Kidney (tissue), 14 donors: ENCODE results near the gene RBM22. TPM values are rescaled to one million over a fixed set of nuclear protein-coding genes. Genes with fewer than 3 reads are reported as not detected.

Experiments
- DNase-seq, 5 donors: peaks; one replicate each; pipeline ENCODE4 v3.0.0-alpha.2; 2013 to 2020
- FAIRE-seq: peaks from 2 replicates; lab custom pipeline; 2012; peaks lifted over from hg19 to GRCh38; lab: Jason Lieb, UNC
- H3K27ac ChIP-seq, 2 donors: one replicate each; pipeline ENCODE4 v1.7.0; 2013; ENCODE audit warnings: low read depth in 2 of 2, low read length in 2 of 2, inconsistent platforms in 1 of 2
- H3K27me3 ChIP-seq: one replicate; pipeline ENCODE4 v1.7.1; 2013; ENCODE audit warnings: low read length, inconsistent platforms; ENCODE audit not compliant: control insufficient read depth, insufficient read depth
- H3K36me3 ChIP-seq, 3 donors: one replicate each; pipeline versions ENCODE4 v1.7.0 to v1.7.1; 2013; ENCODE audit warnings: low read length in 3 of 3, control low read depth in 1 of 3, inconsistent platforms in 1 of 3; ENCODE audit not compliant: insufficient read depth in 3 of 3, control insufficient read depth in 2 of 3
- H3K4me1 ChIP-seq, 3 donors: one replicate each; pipeline versions ENCODE4 v1.7.0 to v1.7.1; 2013; ENCODE audit warnings: low read length in 3 of 3, inconsistent platforms in 1 of 3, low read depth in 1 of 3; ENCODE audit not compliant: control insufficient read depth in 2 of 3, insufficient read depth in 2 of 3
- H3K4me3 ChIP-seq, 3 donors: one replicate each; pipeline versions ENCODE4 v1.7.0 to v1.8.1; 2013; ENCODE audit warnings: low read length in 3 of 3, control low read depth in 1 of 3, inconsistent platforms in 1 of 3
- H3K9ac ChIP-seq, 3 donors: one replicate each; pipeline versions ENCODE4 v1.7.0 to v1.7.1; 2013; ENCODE audit warnings: low read length in 3 of 3, control low read depth in 1 of 3, inconsistent platforms in 1 of 3
- H3K9me3 ChIP-seq, 3 donors: one replicate each; pipeline versions ENCODE4 v1.7.0 to v1.7.1; 2013; ENCODE audit warnings: low read length in 3 of 3, control low read depth in 1 of 3, inconsistent platforms in 1 of 3; ENCODE audit not compliant: control insufficient read depth in 2 of 3, insufficient read depth in 1 of 3
- intact Hi-C: fragments of 100-400 bp; cut with DNase I; formaldehyde crosslinking; loops from one replicate; pipeline ENCODE4 v1.11.1; 2022
- polyA plus RNA-seq: library from polyadenylated mRNA; stranded (reverse); fragments of 350-450 nt; fragmentation: Illumina TruSeq; extraction: RNeasy Lipid Tissue Mini Kit (QIAGEN cat#74804); gene quantifications from one replicate; pipeline ENCODE4 v1.2.3, GENCODE V29; 2014; ENCODE audit warnings: low read depth, low replicate concordance; ENCODE audit not compliant: insufficient read depth
- total RNA-seq: library from RNA; stranded (reverse); fragmentation: NEBNext Ultra II Directional; extraction: Animal tissue kit (Norgen Biotek cat#: 25700); gene quantifications from one replicate; pipeline ENCODE4 v1.2.1, GENCODE V29; 2021
- TF ChIP-seq, protein P1 (sequence below): IDR thresholded peaks from 3 replicates; pipeline ENCODE4 v1.5.1; 2012; ENCODE audit warnings: mild to moderate bottlenecking, moderate library complexity, borderline replicate concordance; ENCODE audit not compliant: insufficient read depth; ENCODE audit errors: extremely low read depth
- donor health status: control.
- donor health status: control.
- donor health status: control.
- donor health status: control.
- donor health status: control.
- donor health status: DM: yes; HTN: yes; CAD: no.
- donor health status: Normal renal cell carcinoma (clear cell type).

RBM22 gene
- total and polyA plus RNA-seq, 2 donors from 2014 or later: 30.0 to 44.2 TPM

DNA sequence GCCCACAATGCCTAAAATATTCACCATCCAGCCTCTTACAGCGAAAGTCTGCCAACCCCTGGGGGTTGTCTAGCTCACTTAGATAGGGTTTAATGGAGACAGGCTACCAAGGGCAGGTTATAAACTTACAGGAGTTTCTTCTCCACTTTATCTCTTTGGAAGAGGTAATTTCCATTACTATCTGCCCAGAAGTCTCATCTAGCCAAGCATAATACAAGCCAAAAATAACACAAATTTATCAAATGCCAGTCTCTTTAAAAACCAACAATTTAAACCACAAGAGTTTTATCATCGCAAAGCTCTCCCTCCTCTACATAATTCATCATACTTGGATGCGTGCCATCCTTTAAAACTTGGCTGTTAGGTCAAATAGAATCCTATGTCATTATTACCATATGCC is 6.2 kb downstream of the RBM22 start:
- DNase-seq: no peak
- Histone ChIP-seq H3K27me3 (no peaks in the 10 kb centered on the region), H3K4me1 (peaks cover 0 to 6% (median 4%) of the 10 kb centered on the region in 3 donors), H3K4me3 (no peak overlapping the region), H3K36me3 (peaks cover 20 to 76% (median 58%) of the 10 kb centered on the region in 3 donors), H3K27ac (no peak overlapping the region), H3K9ac (no peak overlapping the region), H3K9me3 (no peaks in the 10 kb centered on the region)
- TF ChIP-seq, protein P1, sequence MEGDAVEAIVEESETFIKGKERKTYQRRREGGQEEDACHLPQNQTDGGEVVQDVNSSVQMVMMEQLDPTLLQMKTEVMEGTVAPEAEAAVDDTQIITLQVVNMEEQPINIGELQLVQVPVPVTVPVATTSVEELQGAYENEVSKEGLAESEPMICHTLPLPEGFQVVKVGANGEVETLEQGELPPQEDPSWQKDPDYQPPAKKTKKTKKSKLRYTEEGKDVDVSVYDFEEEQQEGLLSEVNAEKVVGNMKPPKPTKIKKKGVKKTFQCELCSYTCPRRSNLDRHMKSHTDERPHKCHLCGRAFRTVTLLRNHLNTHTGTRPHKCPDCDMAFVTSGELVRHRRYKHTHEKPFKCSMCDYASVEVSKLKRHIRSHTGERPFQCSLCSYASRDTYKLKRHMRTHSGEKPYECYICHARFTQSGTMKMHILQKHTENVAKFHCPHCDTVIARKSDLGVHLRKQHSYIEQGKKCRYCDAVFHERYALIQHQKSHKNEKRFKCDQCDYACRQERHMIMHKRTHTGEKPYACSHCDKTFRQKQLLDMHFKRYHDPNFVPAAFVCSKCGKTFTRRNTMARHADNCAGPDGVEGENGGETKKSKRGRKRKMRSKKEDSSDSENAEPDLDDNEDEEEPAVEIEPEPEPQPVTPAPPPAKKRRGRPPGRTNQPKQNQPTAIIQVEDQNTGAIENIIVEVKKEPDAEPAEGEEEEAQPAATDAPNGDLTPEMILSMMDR: no peak
- intact Hi-C loops: no loop called here
- no peak for FAIRE-seq

DNA sequence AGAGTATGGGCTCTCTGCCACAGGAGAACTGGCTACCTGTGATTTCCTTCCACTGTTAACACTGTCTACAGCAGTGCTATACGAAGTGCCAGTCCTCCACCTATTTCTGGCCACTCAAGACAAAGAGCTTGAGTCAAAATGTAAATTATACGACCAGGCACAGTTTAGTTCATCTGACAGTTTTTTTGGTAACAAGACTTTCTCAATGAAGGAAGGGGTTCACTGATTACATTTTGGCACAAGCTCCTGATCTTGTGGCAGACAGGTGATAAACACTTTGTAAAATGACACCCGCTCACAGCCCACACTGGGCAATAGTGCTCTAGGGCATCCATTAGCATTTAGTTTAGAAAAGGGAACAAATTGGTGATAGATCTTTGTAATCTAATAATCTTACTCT is 8.6 kb downstream of the RBM22 start:
- TF ChIP-seq, protein P1: no peak
- no peak overlapping the region for H3K4me3 ChIP-seq
- FAIRE-seq (no peak), DNase-seq (no peak)
- H3K27me3 ChIP-seq: no peaks in the 10 kb centered on the region
- H3K27ac ChIP-seq: no peak overlapping the region
- no peaks in the 10 kb centered on the region for H3K4me1 ChIP-seq
- H3K9ac ChIP-seq: no peak overlapping the region
- H3K36me3 ChIP-seq: peaks cover 17 to 65% (median 54%) of the 10 kb centered on the region in 3 donors
- H3K9me3 ChIP-seq: no peaks in the 10 kb centered on the region
- intact Hi-C loops: no loop called here

DNA sequence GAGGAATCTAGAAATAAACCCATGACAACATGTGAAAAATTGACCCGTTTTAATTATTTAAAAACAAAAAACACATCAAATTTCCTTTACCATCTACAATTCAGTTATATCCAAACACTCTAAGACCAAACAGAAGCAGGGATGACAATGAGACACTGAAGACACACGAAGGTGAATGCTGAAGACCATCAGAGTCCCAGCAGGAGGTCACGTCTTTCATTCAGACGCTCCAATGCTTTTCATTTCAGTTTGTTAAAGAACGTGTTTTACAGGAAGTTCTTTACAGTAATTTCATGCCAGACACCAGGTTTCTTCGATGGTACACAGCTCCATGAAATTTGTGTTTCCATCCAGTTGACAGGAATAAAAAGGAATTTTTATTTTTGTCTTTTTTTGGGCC is 10.1 kb downstream of the RBM22 start:
- H3K27me3 ChIP-seq: no peaks in the 10 kb centered on the region
- DNase-seq (no peak), FAIRE-seq (no peak)
- TF ChIP-seq, protein P1: no peak
- no peak overlapping the region for H3K9ac ChIP-seq
- H3K36me3 ChIP-seq: peaks cover 17 to 51% (median 45%) of the 10 kb centered on the region in 3 donors
- H3K27ac ChIP-seq: no peak overlapping the region
- H3K4me3 ChIP-seq: no peak overlapping the region
- H3K4me1 ChIP-seq: no peaks in the 10 kb centered on the region
- intact Hi-C loops: no loop called here
- no peaks in the 10 kb centered on the region for H3K9me3 ChIP-seq

DNA sequence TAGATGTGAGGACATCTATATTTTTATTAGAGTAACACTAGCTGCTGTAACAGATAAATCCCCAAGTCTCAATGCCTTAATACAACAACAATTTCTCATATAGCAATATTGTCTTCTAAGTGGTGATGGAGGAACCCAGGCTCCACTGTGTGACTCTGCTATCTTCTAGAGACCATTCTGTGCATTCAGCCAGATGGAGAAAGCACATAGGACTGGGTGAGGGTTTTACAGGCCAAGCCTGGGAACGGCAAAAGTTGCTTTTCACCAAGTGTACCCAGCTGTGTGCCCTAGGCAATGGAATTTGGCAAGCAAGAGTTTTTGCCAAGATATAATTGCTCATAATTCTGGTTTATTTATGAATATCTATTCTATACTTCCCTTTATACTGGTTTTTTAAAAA is 11.7 kb downstream of the RBM22 start:
- intact Hi-C loops: no loop called here
- Histone ChIP-seq H3K36me3 (peaks cover 11 to 34% (median 29%) of the 10 kb centered on the region in 3 donors), H3K4me3 (no peak overlapping the region), H3K27ac (no peak overlapping the region), H3K4me1 (no peaks in the 10 kb centered on the region), H3K27me3 (no peaks in the 10 kb centered on the region), H3K9ac (no peak overlapping the region), H3K9me3 (no peaks in the 10 kb centered on the region)
- DNase-seq: no peak
- TF ChIP-seq, protein P1: no peak
- no peak for FAIRE-seq
